ENCODE results near the gene HUWE1.

The HUWE1 gene

DNA sequence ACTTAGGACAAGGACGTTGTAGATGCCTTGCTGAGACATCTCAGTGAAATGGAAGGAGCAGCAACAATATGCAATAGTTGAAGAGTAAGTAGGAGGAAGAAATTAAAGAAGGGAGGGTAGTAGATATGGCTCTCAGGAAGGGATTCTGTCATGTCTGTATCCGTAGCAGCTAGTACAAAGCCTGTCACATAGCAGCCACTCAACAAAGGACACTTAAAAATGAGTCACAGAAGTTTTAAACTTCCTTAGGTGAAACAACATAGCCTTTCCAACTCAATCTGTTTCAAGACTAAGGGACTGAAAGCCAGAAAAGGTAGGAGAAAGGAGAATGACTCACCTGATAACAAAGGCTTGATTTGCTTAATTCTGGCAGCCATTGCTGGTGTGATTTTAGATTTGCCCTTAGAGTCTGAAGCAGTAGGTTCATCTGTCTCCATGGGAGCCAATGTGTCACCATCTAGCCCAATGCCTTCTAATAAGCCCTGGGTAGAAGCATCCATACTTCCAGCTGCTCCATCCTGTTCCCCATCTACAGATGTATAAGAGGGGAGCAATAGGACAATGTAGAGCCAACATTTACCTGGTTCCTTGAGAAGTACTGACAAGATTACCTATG, 86.6 kb downstream of the HUWE1 start:
- TF ChIP-seq TAF1 (IDR thresholded peaks at IDR 0.05; ENCODE audit: borderline replicate concordance, insufficient read depth, low read length) = no peak
- no peak for TF ChIP-seq REST (IDR thresholded peaks at IDR 0.05; ENCODE audit: insufficient read depth in 1 of 2, low read depth in 2 of 2, low read length in 2 of 2)
- no peak for TF ChIP-seq SIN3A (IDR thresholded peaks at IDR 0.05; ENCODE audit: borderline replicate concordance, insufficient read depth, low read length)
- TF ChIP-seq POLR2AphosphoS5 (IDR thresholded peaks at IDR 0.05; ENCODE audit: low read depth, low read length) = no peak
- no peak for TF ChIP-seq FOXP2 (optimal IDR thresholded peaks at IDR 0.05; ENCODE audit: borderline replicate concordance, extremely low read depth, extremely low read length, insufficient read depth)

- TF ChIP-seq SIN3A (IDR thresholded peaks at IDR 0.05; ENCODE audit: borderline replicate concordance, insufficient read depth, low read length) (no peak), TAF1 (IDR thresholded peaks at IDR 0.05; ENCODE audit: borderline replicate concordance, insufficient read depth, low read length) (no peak), POLR2AphosphoS5 (IDR thresholded peaks at IDR 0.05; ENCODE audit: low read depth, low read length) (no peak), REST (IDR thresholded peaks at IDR 0.05; ENCODE audit: insufficient read depth in 1 of 2, low read depth in 2 of 2, low read length in 2 of 2) (no peak), FOXP2 (optimal IDR thresholded peaks at IDR 0.05; ENCODE audit: borderline replicate concordance, extremely low read depth, extremely low read length, insufficient read depth) (no peak)
These were observed 88.3 kb downstream of the HUWE1 start for GRCh38 chrX:53598169-53598568.

DNA sequence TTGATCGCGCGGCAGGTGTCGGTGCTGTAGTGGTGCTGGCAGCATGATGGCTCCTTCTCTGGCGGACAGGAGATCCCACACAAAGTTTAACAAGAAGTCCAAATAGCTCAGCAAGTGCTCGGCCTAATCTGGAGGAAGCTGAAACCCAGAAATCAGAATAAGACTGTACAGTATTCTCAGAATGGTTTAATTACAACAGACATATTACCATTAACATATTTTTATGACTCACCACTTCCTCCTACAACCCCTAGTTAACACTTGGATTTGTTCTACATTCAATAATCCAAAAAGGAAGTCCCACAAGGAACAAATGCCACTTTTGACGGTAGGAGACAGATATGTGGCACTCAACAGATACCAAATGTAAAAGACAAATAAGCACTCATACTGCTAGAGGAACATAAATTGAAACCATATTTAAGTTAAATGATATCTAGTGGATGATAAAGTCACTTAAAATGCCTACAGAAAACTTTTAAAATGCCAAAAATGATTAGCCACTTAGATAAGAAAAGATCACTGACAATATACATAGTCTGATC, 91.2 kb downstream of the HUWE1 start:
- TF ChIP-seq FOXP2 (optimal IDR thresholded peaks at IDR 0.05; ENCODE audit: borderline replicate concordance, extremely low read depth, extremely low read length, insufficient read depth) = no peak
- TF ChIP-seq POLR2AphosphoS5 (IDR thresholded peaks at IDR 0.05; ENCODE audit: low read depth, low read length) = no peak
- no peak for TF ChIP-seq TAF1 (IDR thresholded peaks at IDR 0.05; ENCODE audit: borderline replicate concordance, insufficient read depth, low read length)
- TF ChIP-seq REST (IDR thresholded peaks at IDR 0.05; ENCODE audit: insufficient read depth in 1 of 2, low read depth in 2 of 2, low read length in 2 of 2) = no peak
- no peak for TF ChIP-seq SIN3A (IDR thresholded peaks at IDR 0.05; ENCODE audit: borderline replicate concordance, insufficient read depth, low read length)

GRCh38 chrX:53594354-53594753, 92.2 kb downstream of the HUWE1 start:
- TF ChIP-seq REST (IDR thresholded peaks at IDR 0.05; ENCODE audit: insufficient read depth in 1 of 2, low read depth in 2 of 2, low read length in 2 of 2) = no peak
- TF ChIP-seq FOXP2 (optimal IDR thresholded peaks at IDR 0.05; ENCODE audit: borderline replicate concordance, extremely low read depth, extremely low read length, insufficient read depth) = no peak
- no peak for TF ChIP-seq TAF1 (IDR thresholded peaks at IDR 0.05; ENCODE audit: borderline replicate concordance, insufficient read depth, low read length)
